Trophoblast cell (in vitro differentiated cells and primary cell): ENCODE data around the gene PIK3C2B.
A peak's percentile ranks its signal among the peaks of the same experiment; 100 is the strongest.

Experiments
- DNase-seq, 2 donors: peaks; one replicate each; pipeline ENCODE4 v3.0.0-alpha.2; 2016
- H2AFZ ChIP-seq: 2 replicates; pipeline ENCODE4 v1.6.1; 2013; ENCODE audit warnings: low read length, moderate library complexity, mild to moderate bottlenecking; ENCODE audit not compliant: insufficient read depth, poor library complexity
- H2AK5ac ChIP-seq: 2 replicates; pipeline ENCODE4 v1.6.1; 2013; ENCODE audit warnings: mild to moderate bottlenecking, low read length
- H2BK120ac ChIP-seq: 2 replicates; pipeline ENCODE4 v1.6.1; 2013; ENCODE audit warnings: low read length, mild to moderate bottlenecking, moderate library complexity; ENCODE audit not compliant: insufficient read depth, poor library complexity
- H2BK12ac ChIP-seq: 2 replicates; pipeline ENCODE4 v1.6.1; 2013; ENCODE audit warnings: mild to moderate bottlenecking, low read length, moderate library complexity
- H2BK5ac ChIP-seq: 2 replicates; pipeline ENCODE4 v1.6.1; 2013; ENCODE audit warnings: low read length, low read depth, moderate library complexity, mild to moderate bottlenecking; ENCODE audit not compliant: poor library complexity
- H3K14ac ChIP-seq: 2 replicates; pipeline ENCODE4 v1.6.1; 2013; ENCODE audit warnings: mild to moderate bottlenecking, low read length
- H3K18ac ChIP-seq: 2 replicates; pipeline ENCODE4 v1.6.1; 2013; ENCODE audit warnings: mild to moderate bottlenecking, low read length
- H3K23ac ChIP-seq: 2 replicates; pipeline ENCODE4 v1.6.1; 2013; ENCODE audit warnings: low read length
- H3K27ac ChIP-seq: 2 replicates; pipeline ENCODE4 v1.5.1; 2013; ENCODE audit warnings: low read depth, mild to moderate bottlenecking, inconsistent platforms, low read length, moderate library complexity
- H3K27me3 ChIP-seq: 2 replicates; pipeline ENCODE4 v1.6.1; 2013; ENCODE audit warnings: inconsistent platforms, mild to moderate bottlenecking, low read length, moderate library complexity; ENCODE audit not compliant: insufficient read depth
- H3K36me3 ChIP-seq, 2 experiments: 1 replicate in 1 of 2; 2 replicates in 1 of 2; pipeline ENCODE4 v1.6.1; 2013; ENCODE audit warnings: low read length in 2 of 2, mild to moderate bottlenecking in 2 of 2, moderate library complexity in 1 of 2; ENCODE audit not compliant: insufficient read depth in 2 of 2, control insufficient read depth in 1 of 2
- H3K4ac ChIP-seq: 2 replicates; pipeline ENCODE4 v1.6.1; 2013; ENCODE audit warnings: low read depth, mild to moderate bottlenecking, low read length, moderate library complexity
- H3K4me1 ChIP-seq, 2 experiments: 1 replicate in 1 of 2; 2 replicates in 1 of 2; pipeline ENCODE4 v1.6.1; 2013; ENCODE audit warnings: low read length in 2 of 2, mild to moderate bottlenecking in 2 of 2, moderate library complexity in 1 of 2; ENCODE audit not compliant: insufficient read depth in 2 of 2, control insufficient read depth in 1 of 2
- H3K4me2 ChIP-seq: 2 replicates; pipeline ENCODE4 v1.6.1; 2013; ENCODE audit warnings: inconsistent platforms, mild to moderate bottlenecking, low read length, moderate library complexity
- H3K4me3 ChIP-seq: 2 replicates; pipeline ENCODE4 v1.5.1; 2013; ENCODE audit warnings: mild to moderate bottlenecking, low read depth, low read length, inconsistent platforms
- H3K79me1 ChIP-seq: one replicate; pipeline ENCODE4 v1.6.1; 2013; ENCODE audit warnings: low read length
- H3K79me2 ChIP-seq: 2 replicates; pipeline ENCODE4 v1.6.1; 2013; ENCODE audit warnings: low read length, mild to moderate bottlenecking; ENCODE audit not compliant: control insufficient read depth, insufficient read depth, poor library complexity
- H3K9ac ChIP-seq: 2 replicates; pipeline ENCODE4 v1.6.1; 2013; ENCODE audit warnings: mild to moderate bottlenecking, low read length
- H3K9me3 ChIP-seq: 2 replicates; pipeline ENCODE4 v1.6.1; 2013; ENCODE audit warnings: low read depth, mild to moderate bottlenecking, control low read depth, inconsistent platforms, low read length; ENCODE audit not compliant: insufficient read depth
- H4K12ac ChIP-seq: 2 replicates; pipeline ENCODE4 v1.6.1; 2013; ENCODE audit warnings: low read depth, mild to moderate bottlenecking, low read length, moderate library complexity
- H4K8ac ChIP-seq: 2 replicates; pipeline ENCODE4 v1.6.1; 2013; ENCODE audit warnings: low read depth, mild to moderate bottlenecking, low read length, moderate library complexity
- H4K91ac ChIP-seq: one replicate; pipeline ENCODE4 v1.6.1; 2013; ENCODE audit warnings: low read depth, mild to moderate bottlenecking, low read length, moderate library complexity
- WGBS: extraction: QIAGEN DNeasy Blood & Tissue Kit; methylation state at CpG from one replicate; pipeline ENCODE4 v1.1.7; 2013; ENCODE audit warnings: missing lambda C conversion rate; ENCODE audit not compliant: insufficient read length, insufficient coverage; ENCODE audit errors: extremely low coverage; 5-methylcytosine and 5-hydroxymethylcytosine counted together

PIK3C2B gene

GRCh38 chr1:204502241-204502640, 7.6 kb upstream of the PIK3C2B start:
- H3K4me1 ChIP-seq, result no peaks in the 10 kb centered on the region
- H3K4ac ChIP-seq, result no peak overlapping the region
- DNase-seq, result no peak
- H3K14ac ChIP-seq, result no peak overlapping the region
- H4K91ac ChIP-seq, result no peak overlapping the region
- H2BK120ac ChIP-seq, result no peak overlapping the region
- no peak overlapping the region for H2BK5ac ChIP-seq
- no peak overlapping the region for H2BK12ac ChIP-seq
- no peaks in the 10 kb centered on the region for H3K79me1 ChIP-seq
- WGBS, result no CpG with 5 or more reads among the region's 6 CpGs
- no peak overlapping the region for H4K12ac ChIP-seq
- no peak overlapping the region for H3K18ac ChIP-seq
- H3K4me3 ChIP-seq, result no peak overlapping the region
- no peak overlapping the region for H3K27ac ChIP-seq
- no peak overlapping the region for H2AK5ac ChIP-seq
- no peak overlapping the region for H3K9ac ChIP-seq
- no peak overlapping the region for H3K23ac ChIP-seq
- no peaks in the 10 kb centered on the region for H3K9me3 ChIP-seq
- H3K4me2 ChIP-seq, result no peak overlapping the region
- no peak overlapping the region for H2AFZ ChIP-seq
- no peaks in the 10 kb centered on the region for H3K27me3 ChIP-seq
- H4K8ac ChIP-seq, result no peak overlapping the region
- no peaks in the 10 kb centered on the region for H3K36me3 ChIP-seq
- H3K79me2 ChIP-seq, result no peaks in the 10 kb centered on the region

DNA sequence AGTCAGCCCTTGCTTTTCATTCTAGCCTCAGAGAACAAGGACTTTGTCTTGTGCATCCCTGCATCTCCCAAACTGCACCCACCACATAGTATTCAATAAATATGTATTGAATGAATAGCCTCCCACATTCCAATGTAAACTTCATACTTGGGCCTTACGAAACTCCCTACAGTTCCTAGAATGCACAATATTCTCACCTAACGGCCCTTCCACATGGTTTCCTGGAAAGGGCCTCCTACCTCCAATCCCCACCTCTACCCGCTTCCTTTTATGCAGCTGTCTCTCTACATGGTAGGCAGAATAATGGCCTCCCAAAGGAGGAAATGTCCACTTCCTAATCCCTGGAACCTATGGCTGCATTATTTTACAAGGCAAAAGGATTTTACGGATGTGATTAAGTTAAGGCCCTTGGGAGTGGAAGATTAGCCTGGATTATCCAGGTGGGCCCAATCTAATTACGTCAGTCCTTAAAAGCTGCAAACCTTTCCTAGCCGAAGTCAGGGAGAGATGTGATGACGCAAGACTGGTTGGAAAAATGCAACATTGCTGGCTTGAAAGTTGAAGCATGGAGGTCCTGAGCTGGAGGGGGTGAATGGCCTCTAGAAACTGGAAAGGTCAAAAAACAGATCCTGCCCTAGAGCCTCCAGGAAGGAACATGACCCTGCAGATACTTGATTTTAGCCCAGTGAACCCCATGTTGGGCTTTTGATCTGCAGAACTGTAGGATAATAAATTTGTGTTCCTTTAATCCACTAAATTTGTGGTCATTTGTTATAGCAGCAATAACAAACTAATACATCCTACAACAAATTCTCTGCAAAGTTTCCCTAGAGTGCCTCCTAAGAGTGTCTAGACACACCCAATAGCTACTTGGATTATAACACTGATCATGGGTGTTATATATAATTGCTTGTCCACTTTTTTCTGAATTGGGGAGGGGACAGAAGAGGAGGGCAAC, 5.2 kb upstream of the PIK3C2B start:
- Histone ChIP-seq H3K4me3 (no peak overlapping the region), H3K79me1 (peaks cover 3% of the 10 kb centered on the region), H4K8ac (no peak overlapping the region), H2AK5ac (no peak overlapping the region), H2AFZ (no peak overlapping the region), H3K27ac (no peak overlapping the region), H2BK12ac (no peak overlapping the region), H4K91ac (no peak overlapping the region), H3K9ac (no peak overlapping the region), H3K18ac (no peak overlapping the region), H3K23ac (no peak overlapping the region), H3K36me3 (no peaks in the 10 kb centered on the region), H2BK120ac (no peak overlapping the region), H3K4ac (no peak overlapping the region), H3K14ac (no peak overlapping the region), H3K9me3 (no peaks in the 10 kb centered on the region), H3K4me1 (no peaks in the 10 kb centered on the region), H4K12ac (no peak overlapping the region), H3K4me2 (no peak overlapping the region), H2BK5ac (no peak overlapping the region), H3K79me2 (no peaks in the 10 kb centered on the region), H3K27me3 (no peaks in the 10 kb centered on the region)
- no CpG with 5 or more reads among the region's 7 CpGs for WGBS
- peak; percentile 59 to 80 for DNase-seq

DNA sequence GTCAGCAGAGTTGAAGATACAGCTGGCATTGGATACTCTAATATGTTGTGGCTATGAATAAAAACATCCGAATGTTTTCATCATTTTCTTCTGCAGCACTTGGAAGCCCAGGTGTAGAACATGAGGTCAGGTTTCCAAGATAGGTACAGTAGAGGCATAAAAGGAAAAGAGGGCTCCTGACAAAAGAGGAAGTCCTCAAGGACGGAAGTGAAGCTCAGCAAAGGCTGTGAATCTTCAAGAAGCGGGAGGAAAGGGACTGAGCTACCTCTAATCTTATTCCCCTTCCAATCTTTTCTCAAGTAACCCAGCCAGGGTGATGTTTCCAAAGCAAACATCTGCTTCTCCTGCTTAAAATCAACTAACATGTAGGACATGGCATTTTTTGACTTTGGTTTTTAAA, 4.4 kb upstream of the PIK3C2B start:
- Histone ChIP-seq H2AFZ (no peak overlapping the region), H2AK5ac (no peak overlapping the region), H3K23ac (no peak overlapping the region), H3K14ac (no peak overlapping the region), H3K36me3 (no peaks in the 10 kb centered on the region), H2BK12ac (no peak overlapping the region), H3K18ac (no peak overlapping the region), H4K91ac (no peak overlapping the region), H3K27me3 (no peaks in the 10 kb centered on the region), H3K9me3 (no peaks in the 10 kb centered on the region), H3K79me2 (peaks cover 4% of the 10 kb centered on the region), H3K4ac (no peak overlapping the region), H3K79me1 (peaks cover 10% of the 10 kb centered on the region), H3K4me2 (no peak overlapping the region), H4K12ac (no peak overlapping the region), H4K8ac (no peak overlapping the region), H3K4me1 (no peaks in the 10 kb centered on the region), H3K9ac (no peak overlapping the region), H2BK120ac (no peak overlapping the region), H2BK5ac (no peak overlapping the region), H3K4me3 (no peak overlapping the region), H3K27ac (no peak overlapping the region)
- DNase-seq, result no peak
- WGBS, result no CpG with 5 or more reads among the region's 3 CpGs

DNA sequence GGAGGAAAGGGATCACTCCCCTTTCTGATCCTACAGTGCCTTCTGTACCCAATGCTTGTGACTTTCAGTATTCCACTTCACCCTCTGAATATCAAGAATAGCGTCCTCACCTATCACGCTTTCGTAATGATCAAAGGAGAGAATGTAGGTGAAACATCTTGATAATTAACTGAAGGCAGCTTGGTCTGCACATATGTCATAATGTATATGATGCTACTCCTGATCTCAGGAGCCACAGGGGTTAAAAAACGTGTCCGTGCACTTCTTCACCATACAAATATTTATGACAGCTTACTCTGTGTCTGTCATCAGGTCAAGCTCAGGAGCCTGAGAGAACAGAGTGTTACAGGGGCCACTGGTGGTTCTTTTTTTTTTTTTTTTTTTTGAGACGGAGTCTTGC, 1.2 kb upstream of the PIK3C2B start:
- Histone ChIP-seq H2AFZ (no peak overlapping the region), H3K36me3 (no peaks in the 10 kb centered on the region), H2BK120ac (no peak overlapping the region), H3K14ac (no peak overlapping the region), H4K91ac (no peak overlapping the region), H3K27me3 (no peaks in the 10 kb centered on the region), H3K4me2 (no peak overlapping the region), H3K4me1 (peaks cover 12 to 13% of the 10 kb centered on the region in 2 experiments), H4K12ac (no peak overlapping the region), H3K23ac (no peak overlapping the region), H3K4me3 (no peak overlapping the region), H3K9me3 (no peaks in the 10 kb centered on the region), H3K79me1 (peaks cover 18% of the 10 kb centered on the region), H3K4ac (no peak overlapping the region), H2AK5ac (no peak overlapping the region), H3K79me2 (peaks cover 7% of the 10 kb centered on the region), H2BK5ac (no peak overlapping the region), H3K18ac (no peak overlapping the region), H3K9ac (no peak overlapping the region), H4K8ac (no peak overlapping the region), H2BK12ac (no peak overlapping the region), H3K27ac (no peak overlapping the region)
- WGBS, result no CpG with 5 or more reads among the region's 6 CpGs
- peak in 1 of 2 donors; percentile 43 for DNase-seq
